Measurements from ENCODE around the gene HECTD4.

GRCh38 chr12:112160611-112161010, 221.6 kb downstream of the HECTD4 start:
- TF ChIP-seq CTCF (IDR thresholded peaks at IDR 0.05; ENCODE audit: low read depth, low read length, missing input control) = no peak
- no peak for TF ChIP-seq REST (IDR thresholded peaks at IDR 0.05)
- TF ChIP-seq ATF3 (IDR thresholded peaks at IDR 0.05) = no peak
- no peak for TF ChIP-seq TAF1 (conservative IDR thresholded peaks at IDR 0.05)
- no peak for TF ChIP-seq RAD21 (IDR thresholded peaks at IDR 0.05)
- TF ChIP-seq YY1 (IDR thresholded peaks at IDR 0.05) = no peak
- no peak for TF ChIP-seq JUND (IDR thresholded peaks at IDR 0.05)
- TF ChIP-seq MAX (IDR thresholded peaks at IDR 0.05) = no peak

Data from liver (tissue), 3 donors.